Liver (tissue), 6 donors: ENCODE measurements around the gene UBA3. TPM values are rescaled to one million over a fixed set of nuclear protein-coding genes. Genes with fewer than 3 reads are reported as not detected.

Experiments
- FOXA2 ChIP-seq: IDR thresholded peaks from 2 replicates; pipeline ENCODE4 v1.6.1; 2016; ENCODE audit warnings: antibody characterized with exemption
- GABPA ChIP-seq, 2 donors: IDR thresholded peaks in 1 of 2; conservative IDR thresholded peaks in 1 of 2; 2 replicates each; pipeline ENCODE4 v1.6.1; 2016; ENCODE audit warnings: antibody characterized with exemption in 2 of 2, mild to moderate bottlenecking in 1 of 2, moderate library complexity in 1 of 2
- HNF4G ChIP-seq: IDR thresholded peaks from 2 replicates; pipeline ENCODE4 v1.6.1; 2016; ENCODE audit warnings: antibody characterized with exemption
- JUND ChIP-seq, 2 donors: IDR thresholded peaks; 2 replicates each; pipeline ENCODE4 v1.6.1; 2016; ENCODE audit warnings: antibody characterized with exemption in 2 of 2
- RAD21 ChIP-seq, 2 donors: IDR thresholded peaks; 2 replicates each; pipeline ENCODE4 v1.6.1; 2016; ENCODE audit warnings: antibody characterized with exemption in 2 of 2, mild to moderate bottlenecking in 2 of 2
- SP1 ChIP-seq: IDR thresholded peaks from 2 replicates; pipeline ENCODE4 v1.6.1; 2018; ENCODE audit warnings: antibody characterized with exemption, mild to moderate bottlenecking
- TAF1 ChIP-seq: conservative IDR thresholded peaks from 2 replicates; pipeline ENCODE4 v1.6.1; 2016; ENCODE audit warnings: antibody characterized with exemption, mild to moderate bottlenecking
- polyA plus RNA-seq, 2 donors: library from polyadenylated mRNA; stranded (reverse) in 1 of 2; unstranded in 1 of 2; fragments of 200-250 nt in 1 of 2; fragments of >200 nt in 1 of 2; fragmentation: Nextera tagmentation in 1 of 2; extraction: Ambion mirVana in 1 of 2; gene quantifications; one replicate each; pipeline versions ENCODE4 v1.2.1 to v1.2.3, GENCODE V29; 2013 to 2015
- small RNA-seq: library from RNA; depleted of rRNA; stranded (forward); fragments of <200 nt; gene quantifications from one replicate; pipeline ENCODE3, GENCODE V24; 2014
- total RNA-seq, 2 donors: library from RNA; depleted of rRNA; stranded (reverse); fragments of >200 nt; gene quantifications; one replicate each; pipeline ENCODE4 v1.2.3, GENCODE V29; 2014
- TF ChIP-seq, protein P1 (sequence below): IDR thresholded peaks from 2 replicates; pipeline ENCODE4 v1.6.1; 2016; ENCODE audit warnings: antibody characterized with exemption
- TF ChIP-seq, protein P2 (sequence below): IDR thresholded peaks from 2 replicates; pipeline ENCODE4 v1.6.1; 2016; ENCODE audit warnings: antibody characterized with exemption
- donor health status: healthy.
- donor health status: healthy.
- donor health status: healthy.

Gene UBA3
- total and polyA plus RNA-seq, 4 donors, result 13.1 to 34.4 (median 26.4) TPM

DNA sequence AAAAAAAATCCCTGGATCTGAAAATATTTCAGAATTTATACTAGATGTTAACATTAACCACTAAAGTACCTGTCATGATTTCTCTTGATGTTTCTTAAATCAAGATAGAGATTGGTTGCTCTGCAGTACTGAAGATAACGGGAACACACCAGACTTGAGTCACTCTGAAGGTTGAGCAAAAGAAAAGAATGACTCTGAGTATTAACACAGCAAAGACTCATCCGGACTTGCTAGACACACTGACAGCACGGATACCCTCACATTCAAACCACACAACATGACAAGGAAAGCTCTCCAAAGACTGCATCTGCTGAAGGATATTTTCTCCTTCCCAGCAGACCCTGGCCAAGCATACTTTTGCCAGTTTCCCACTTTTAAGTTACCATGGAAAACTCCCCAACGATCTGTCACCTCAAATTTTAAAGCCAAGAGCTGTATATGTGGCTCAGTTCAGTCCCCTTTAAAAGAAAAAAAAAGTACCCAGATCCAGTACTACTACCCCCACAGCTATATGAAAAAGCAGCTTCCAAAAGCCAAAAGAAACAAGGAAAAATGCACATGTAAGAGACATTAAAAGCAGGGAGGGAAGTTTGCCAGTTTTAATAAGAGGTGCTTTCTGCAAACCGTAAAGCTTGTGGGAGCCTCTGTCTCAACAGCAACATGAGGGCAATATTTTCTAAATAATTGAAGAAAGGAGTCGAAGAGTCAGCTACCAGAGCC lies 74.9 kb downstream of the UBA3 start (continued):
- TF ChIP-seq RAD21 (IDR thresholded peaks at IDR 0.05), result no peak
- TF ChIP-seq JUND (IDR thresholded peaks at IDR 0.05), result no peak
- TF ChIP-seq TAF1, result no peak
- TF ChIP-seq, protein P1, sequence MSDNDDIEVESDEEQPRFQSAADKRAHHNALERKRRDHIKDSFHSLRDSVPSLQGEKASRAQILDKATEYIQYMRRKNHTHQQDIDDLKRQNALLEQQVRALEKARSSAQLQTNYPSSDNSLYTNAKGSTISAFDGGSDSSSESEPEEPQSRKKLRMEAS, result no peak
- no peak for TF ChIP-seq HNF4G
- TF ChIP-seq, protein P2, sequence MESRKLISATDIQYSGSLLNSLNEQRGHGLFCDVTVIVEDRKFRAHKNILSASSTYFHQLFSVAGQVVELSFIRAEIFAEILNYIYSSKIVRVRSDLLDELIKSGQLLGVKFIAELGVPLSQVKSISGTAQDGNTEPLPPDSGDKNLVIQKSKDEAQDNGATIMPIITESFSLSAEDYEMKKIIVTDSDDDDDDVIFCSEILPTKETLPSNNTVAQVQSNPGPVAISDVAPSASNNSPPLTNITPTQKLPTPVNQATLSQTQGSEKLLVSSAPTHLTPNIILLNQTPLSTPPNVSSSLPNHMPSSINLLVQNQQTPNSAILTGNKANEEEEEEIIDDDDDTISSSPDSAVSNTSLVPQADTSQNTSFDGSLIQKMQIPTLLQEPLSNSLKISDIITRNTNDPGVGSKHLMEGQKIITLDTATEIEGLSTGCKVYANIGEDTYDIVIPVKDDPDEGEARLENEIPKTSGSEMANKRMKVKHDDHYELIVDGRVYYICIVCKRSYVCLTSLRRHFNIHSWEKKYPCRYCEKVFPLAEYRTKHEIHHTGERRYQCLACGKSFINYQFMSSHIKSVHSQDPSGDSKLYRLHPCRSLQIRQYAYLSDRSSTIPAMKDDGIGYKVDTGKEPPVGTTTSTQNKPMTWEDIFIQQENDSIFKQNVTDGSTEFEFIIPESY, result no peak
- TF ChIP-seq SP1, result no peak
- TF ChIP-seq GABPA (IDR thresholded peaks at IDR 0.05 in 1 of 2, conservative IDR thresholded peaks at IDR 0.05 in 1 of 2), result no peak
- TF ChIP-seq FOXA2, result no peak

Small RNAs within 50 kb of the gene (small RNA-seq; reads per million reads assigned to genes)
- 0.11 reads per million for gene MIR3136

Other genes starting within 250 kb of the UBA3 start
- under 1 TPM in 1 of 2 donors, not detected in 1; 0.70 TPM for gene TAFA4, start 147.8 kb downstream of the UBA3 start, total RNA-seq
- under 1 TPM in 1 of 2 donors, not detected in 1; 0.02 TPM for gene TAFA4, start 147.8 kb downstream of the UBA3 start, polyA plus RNA-seq
- 1 to 10 TPM; 7.4 to 7.5 TPM for gene EOGT, start 66.7 kb downstream of the UBA3 start, total RNA-seq
- gene EOGT, start 66.7 kb downstream of the UBA3 start, polyA plus RNA-seq, result 1 to 10 TPM; 2.6 to 2.8 TPM
- 10 to 100 TPM; 11.3 to 19.4 TPM for gene TMF1, start 28.0 kb downstream of the UBA3 start, total RNA-seq
- 1 to 10 TPM; 5.5 to 5.9 TPM for gene TMF1, start 28.0 kb downstream of the UBA3 start, polyA plus RNA-seq
- 10 to 100 TPM; 28.7 to 38.9 TPM for gene ARL6IP5, start 4.6 kb upstream of the UBA3 start, total RNA-seq
- gene ARL6IP5, start 4.6 kb upstream of the UBA3 start, polyA plus RNA-seq, result 10 to 100 TPM; 25.1 to 46.0 TPM
- gene LMOD3, start 42.2 kb upstream of the UBA3 start, total RNA-seq, result not detected
- under 1 TPM; 0.02 to 0.04 TPM for gene LMOD3, start 42.2 kb upstream of the UBA3 start, polyA plus RNA-seq